ENCODE measurements around the gene RAB11B.
"Not testable (repeated sequence)": the region's sequence is repeated elsewhere in the genome, so short reads cannot be mapped to it uniquely, and the experiment has no call there.

RAB11B gene

GRCh38 chr19:8441725-8442544 lies 51.8 kb downstream of the RAB11B start:
- DNase-seq = no peak

- DNase-seq = not testable (repeated sequence)
Measured at GRCh38 chr19:8444140-8444676, 54.0 kb downstream of the RAB11B start.

- DNase-seq = peak; percentile 95
Measured at GRCh38 chr19:8444677-8445487, 54.7 kb downstream of the RAB11B start, which contains the start of gene HNRNPM. HNRNPM (plus strand) TSS chr19:8444975; CDS start chr19:8444999, 24 bp downstream.

GRCh38 chr19:8445488-8446001 lies 55.4 kb downstream of the RAB11B start:
- DNase-seq = peak; percentile 23

- no peak for DNase-seq
Measured at GRCh38 chr19:8446061-8446709, 56.0 kb downstream of the RAB11B start.

GRCh38 chr19:8449830-8450229 lies 59.7 kb downstream of the RAB11B start:
- no peak for DNase-seq

- DNase-seq = no peak
Measured at GRCh38 chr19:8451377-8451776, 61.2 kb downstream of the RAB11B start.

GRCh38 chr19:8451885-8452284 lies 61.7 kb downstream of the RAB11B start:
- DNase-seq = no peak

GRCh38 chr19:8452446-8453123 lies 62.4 kb downstream of the RAB11B start:
- no peak for DNase-seq

- DNase-seq = no peak
Measured at GRCh38 chr19:8453616-8454015, 63.5 kb downstream of the RAB11B start.
